Spleen (tissue), 11 donors: ENCODE results near the gene GNAO1. TPM values are rescaled to one million over a fixed set of nuclear protein-coding genes. Genes with fewer than 3 reads are reported as not detected.

Experiments used
- DNase-seq: peaks from one replicate; pipeline ENCODE4 v3.0.0-alpha.2; 2020
- H3K27ac ChIP-seq, 8 donors: fragments of 200-600 bp; sonication (generic) in 7 of 8; 1 replicate in 4 of 8; 2 replicates in 4 of 8; pipeline versions ENCODE4 v1.5.0 to v1.8.0; 2016 to 2021; ENCODE audit warnings: inconsistent platforms in 4 of 8, mild to moderate bottlenecking in 4 of 8, moderate library complexity in 1 of 8
- H3K27me3 ChIP-seq, 7 donors: fragments of 200-600 bp; sonication (generic) in 6 of 7; replicated peaks in 1 of 7; 1 replicate in 4 of 7; 2 replicates in 3 of 7; pipeline versions ENCODE4 v1.5.0 to v1.8.0; 2016 to 2021; ENCODE audit warnings: inconsistent platforms in 3 of 7, mild to moderate bottlenecking in 1 of 7
- H3K36me3 ChIP-seq, 6 donors: fragments of 200-600 bp; sonication (generic) in 5 of 6; 1 replicate in 4 of 6; 2 replicates in 2 of 6; pipeline versions ENCODE4 v1.5.0 to v1.8.0; 2016 to 2021; ENCODE audit warnings: inconsistent platforms in 2 of 6
- H3K4me1 ChIP-seq, 6 donors: fragments of 200-600 bp; sonication (generic) in 5 of 6; 1 replicate in 3 of 6; 2 replicates in 3 of 6; pipeline versions ENCODE4 v1.5.0 to v1.8.0; 2016 to 2021; ENCODE audit warnings: inconsistent platforms in 3 of 6
- H3K4me3 ChIP-seq, 8 donors: fragments of 200-600 bp; sonication (generic) in 7 of 8; 1 replicate in 4 of 8; 2 replicates in 4 of 8; pipeline versions ENCODE4 v1.5.0 to v1.8.0; 2016 to 2021; ENCODE audit warnings: inconsistent platforms in 4 of 8, mild to moderate bottlenecking in 4 of 8, moderate library complexity in 2 of 8
- H3K9me3 ChIP-seq, 8 donors: fragments of 200-600 bp; sonication (generic) in 7 of 8; 1 replicate in 4 of 8; 2 replicates in 4 of 8; pipeline versions ENCODE4 v1.5.0 to v1.8.0; 2016 to 2021; ENCODE audit warnings: inconsistent platforms in 4 of 8
- POLR2A ChIP-seq, 3 donors: fragments of 450-650 bp; IDR thresholded peaks; one replicate each; pipeline ENCODE4 v1.5.1; 2017; ENCODE audit warnings: antibody characterized with exemption in 3 of 3, mild to moderate bottlenecking in 1 of 3
- POLR2AphosphoS5 ChIP-seq, 3 donors: sonication (generic); formaldehyde crosslinking; IDR thresholded peaks; one replicate each; pipeline ENCODE4 v1.5.1; 2017; ENCODE audit warnings: antibody characterized with exemption in 3 of 3
- WGBS, 5 donors: extraction: QIAGEN DNeasy Blood & Tissue Kit in 3 of 5; methylation state at CpG; one replicate each; pipeline versions ENCODE4 v1.1.5 to v1.1.7; 2013 to 2018; 5-methylcytosine and 5-hydroxymethylcytosine counted together
- intact Hi-C: fragments of 100-400 bp; cut with DNase I; formaldehyde crosslinking; loops from one replicate; pipeline ENCODE4 v1.15.0; 2023; ENCODE audit warnings: low total_unique reads
- polyA plus RNA-seq, 3 donors: library from polyadenylated mRNA; stranded (reverse); fragments of 200-250 nt; gene quantifications; one replicate each; pipeline ENCODE4 v1.2.1, GENCODE V29; 2013
- total RNA-seq, 7 donors: library from RNA; depleted of rRNA in 3 of 7; stranded (reverse); fragments of >200 nt in 3 of 7; fragmentation: NEBNext Ultra II Directional in 4 of 7; extraction: Animal tissue kit (Norgen Biotek cat#: 25700) in 4 of 7; gene quantifications; one replicate each; pipeline versions ENCODE4 v1.1.0 to v1.2.1, GENCODE V29; 2016 to 2021
- TF ChIP-seq, protein P1 (sequence below), 11 experiments: fragments of 200-600 bp in 7 of 11; fragments of 450-650 bp in 4 of 11; sonication (generic) in 4 of 11; IDR thresholded peaks in 8 of 11; conservative IDR thresholded peaks in 3 of 11; 1 replicate in 7 of 11; 2 replicates in 4 of 11; pipeline versions ENCODE4 v1.4.0 to v1.8.0; 2016 to 2021; ENCODE audit warnings: antibody characterized with exemption in 11 of 11, inconsistent platforms in 4 of 11, mild to moderate bottlenecking in 1 of 11
- donor health status: healthy with polysubstance abuse.
- donor health status: DM: no; HTN: no; CAD: no; lungs with moderate emphysema.
- donor health status: DM: no; HTN: no; CAD: no.
- donor health status: Bipolar disorder and iron deficiency.
- donor health status: healthy.
- donor health status: DM: no; HTN: no; CAD: no.
- donor health status: DM: yes; HTN: yes; CAD: no.

Gene GNAO1
- total and polyA plus RNA-seq, 10 donors, result 0.32 to 7.9 (median 4.7) TPM

DNA sequence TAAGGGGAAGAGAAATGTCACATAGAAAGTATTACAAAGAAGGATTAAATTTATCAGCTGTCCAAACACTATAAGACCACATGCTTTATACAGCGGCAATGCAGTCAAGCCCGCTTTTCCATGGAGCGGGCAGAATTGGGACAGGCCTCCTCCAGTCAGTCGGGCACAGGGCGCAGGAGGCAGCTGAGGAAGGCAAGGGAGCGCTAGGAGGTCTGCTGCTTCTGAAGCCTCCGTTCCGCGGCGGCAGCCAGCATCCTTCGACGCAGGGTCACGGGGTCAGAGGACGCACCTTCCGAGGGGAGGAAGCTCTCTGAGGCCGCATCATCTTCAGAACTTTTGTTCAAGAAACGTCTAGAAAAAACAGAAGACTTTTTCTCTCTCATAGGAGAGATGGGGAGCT is 171.4 kb downstream of the GNAO1 start:
- H3K4me1 ChIP-seq, result peaks cover 0 to 8% (median 0%) of the 10 kb centered on the region in 6 donors
- intact Hi-C loops, result no loop called here
- no peaks in the 10 kb centered on the region for H3K27me3 ChIP-seq
- H3K9me3 ChIP-seq, result no peaks in the 10 kb centered on the region
- no peak overlapping the region for H3K27ac ChIP-seq
- H3K36me3 ChIP-seq, result peaks cover 3 to 77% (median 57%) of the 10 kb centered on the region in 6 donors
- TF ChIP-seq POLR2AphosphoS5 (IDR thresholded peaks at IDR 0.05) (peak in 1 of 3 donors; percentile 33), POLR2A (IDR thresholded peaks at IDR 0.05) (no peak)
- TF ChIP-seq, protein P1, sequence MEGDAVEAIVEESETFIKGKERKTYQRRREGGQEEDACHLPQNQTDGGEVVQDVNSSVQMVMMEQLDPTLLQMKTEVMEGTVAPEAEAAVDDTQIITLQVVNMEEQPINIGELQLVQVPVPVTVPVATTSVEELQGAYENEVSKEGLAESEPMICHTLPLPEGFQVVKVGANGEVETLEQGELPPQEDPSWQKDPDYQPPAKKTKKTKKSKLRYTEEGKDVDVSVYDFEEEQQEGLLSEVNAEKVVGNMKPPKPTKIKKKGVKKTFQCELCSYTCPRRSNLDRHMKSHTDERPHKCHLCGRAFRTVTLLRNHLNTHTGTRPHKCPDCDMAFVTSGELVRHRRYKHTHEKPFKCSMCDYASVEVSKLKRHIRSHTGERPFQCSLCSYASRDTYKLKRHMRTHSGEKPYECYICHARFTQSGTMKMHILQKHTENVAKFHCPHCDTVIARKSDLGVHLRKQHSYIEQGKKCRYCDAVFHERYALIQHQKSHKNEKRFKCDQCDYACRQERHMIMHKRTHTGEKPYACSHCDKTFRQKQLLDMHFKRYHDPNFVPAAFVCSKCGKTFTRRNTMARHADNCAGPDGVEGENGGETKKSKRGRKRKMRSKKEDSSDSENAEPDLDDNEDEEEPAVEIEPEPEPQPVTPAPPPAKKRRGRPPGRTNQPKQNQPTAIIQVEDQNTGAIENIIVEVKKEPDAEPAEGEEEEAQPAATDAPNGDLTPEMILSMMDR (IDR thresholded peaks at IDR 0.05 in 8 of 11, conservative IDR thresholded peaks at IDR 0.05 in 3 of 11), result no peak
- WGBS, 5 donors, result 90 to 94% (median 93%) methylated on average over 5 to 17 of the region's 17 CpGs
- no peak overlapping the region for H3K4me3 ChIP-seq
- no peak for DNase-seq

- Histone ChIP-seq H3K36me3 (peaks cover 3 to 82% (median 61%) of the 10 kb centered on the region in 6 donors), H3K4me3 (no peak overlapping the region), H3K9me3 (no peaks in the 10 kb centered on the region), H3K4me1 (peaks cover 0 to 2% (median 0%) of the 10 kb centered on the region in 6 donors), H3K27ac (no peak overlapping the region), H3K27me3 (no peaks in the 10 kb centered on the region)
- TF ChIP-seq POLR2AphosphoS5 (IDR thresholded peaks at IDR 0.05) (no peak), POLR2A (IDR thresholded peaks at IDR 0.05) (no peak)
- TF ChIP-seq, protein P1 (IDR thresholded peaks at IDR 0.05 in 8 of 11, conservative IDR thresholded peaks at IDR 0.05 in 3 of 11), result no peak
- intact Hi-C loops, result no loop called here
- no peak for DNase-seq
- 89 to 100% (median 95%) methylated on average over 6 of the region's 6 CpGs for WGBS, 5 donors
Measured at GRCh38 chr16:56363181-56363716, 172.0 kb downstream of the GNAO1 start.

GRCh38 chr16:56363781-56364565 is 172.7 kb downstream of the GNAO1 start:
- peaks cover 6 to 90% (median 68%) of the 10 kb centered on the region in 6 donors for H3K36me3 ChIP-seq
- WGBS, 5 donors, result 90 to 97% (median 95%) methylated on average over 26 of the region's 26 CpGs
- H3K27ac ChIP-seq, result no peak overlapping the region
- TF ChIP-seq, protein P1 (IDR thresholded peaks at IDR 0.05 in 8 of 11, conservative IDR thresholded peaks at IDR 0.05 in 3 of 11), result no peak
- peak in 1 of 3 donors; percentile 52 for TF ChIP-seq POLR2AphosphoS5 (IDR thresholded peaks at IDR 0.05)
- TF ChIP-seq POLR2A (IDR thresholded peaks at IDR 0.05), result no peak
- no peak overlapping the region for H3K4me3 ChIP-seq
- no peaks in the 10 kb centered on the region for H3K4me1 ChIP-seq
- H3K9me3 ChIP-seq, result no peaks in the 10 kb centered on the region
- intact Hi-C loops, result no loop called here
- no peak for DNase-seq
- no peaks in the 10 kb centered on the region for H3K27me3 ChIP-seq

DNA sequence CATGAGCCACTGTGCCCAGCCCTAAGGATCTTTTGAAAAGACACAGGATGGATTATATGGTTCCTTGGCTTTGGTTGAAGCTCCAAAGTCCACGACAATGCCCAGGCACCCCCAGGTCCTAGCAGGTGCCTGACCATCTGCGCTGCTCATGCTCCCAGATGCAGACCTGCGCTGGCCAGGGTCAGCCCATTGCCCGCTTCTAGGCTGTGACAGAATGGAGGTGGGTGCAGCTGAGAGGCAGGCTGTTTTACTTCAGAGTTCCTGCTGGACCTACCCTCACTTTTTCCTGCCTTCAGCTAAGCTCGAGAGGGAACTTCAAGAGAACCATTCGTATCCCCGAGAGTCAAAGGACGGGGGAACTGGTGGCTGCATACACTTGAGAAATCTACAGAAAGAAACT is 173.6 kb downstream of the GNAO1 start:
- TF ChIP-seq, protein P1 (IDR thresholded peaks at IDR 0.05 in 8 of 11, conservative IDR thresholded peaks at IDR 0.05 in 3 of 11), result no peak
- TF ChIP-seq POLR2A (IDR thresholded peaks at IDR 0.05), result no peak
- TF ChIP-seq POLR2AphosphoS5 (IDR thresholded peaks at IDR 0.05), result peak in 1 of 3 donors; percentile 19
- 94 to 98% (median 96%) methylated on average over 7 to 8 of the region's 8 CpGs for WGBS, 5 donors
- no peaks in the 10 kb centered on the region for H3K27me3 ChIP-seq
- intact Hi-C loops, result no loop called here
- H3K4me3 ChIP-seq, result no peak overlapping the region
- peaks cover 6 to 98% (median 72%) of the 10 kb centered on the region in 6 donors for H3K36me3 ChIP-seq
- no peaks in the 10 kb centered on the region for H3K4me1 ChIP-seq
- no peak for DNase-seq
- H3K9me3 ChIP-seq, result no peaks in the 10 kb centered on the region
- H3K27ac ChIP-seq, result no peak overlapping the region
